Kidney (tissue), 14 donors: ENCODE measurements around the gene CTNNA2. TPM values are rescaled to one million over a fixed set of nuclear protein-coding genes. Genes with fewer than 3 reads are reported as not detected.

ENCODE experiments used
- DNase-seq, 5 donors: peaks; one replicate each; pipeline ENCODE4 v3.0.0-alpha.2; 2013 to 2020
- FAIRE-seq: peaks from 2 replicates; lab custom pipeline; 2012; peaks lifted over from hg19 to GRCh38; lab: Jason Lieb, UNC
- H3K27ac ChIP-seq, 2 donors: one replicate each; pipeline ENCODE4 v1.7.0; 2013; ENCODE audit warnings: low read depth in 2 of 2, low read length in 2 of 2, inconsistent platforms in 1 of 2
- H3K27me3 ChIP-seq: one replicate; pipeline ENCODE4 v1.7.1; 2013; ENCODE audit warnings: low read length, inconsistent platforms; ENCODE audit not compliant: control insufficient read depth, insufficient read depth
- H3K36me3 ChIP-seq, 3 donors: one replicate each; pipeline versions ENCODE4 v1.7.0 to v1.7.1; 2013; ENCODE audit warnings: low read length in 3 of 3, control low read depth in 1 of 3, inconsistent platforms in 1 of 3; ENCODE audit not compliant: insufficient read depth in 3 of 3, control insufficient read depth in 2 of 3
- H3K4me1 ChIP-seq, 3 donors: one replicate each; pipeline versions ENCODE4 v1.7.0 to v1.7.1; 2013; ENCODE audit warnings: low read length in 3 of 3, inconsistent platforms in 1 of 3, low read depth in 1 of 3; ENCODE audit not compliant: control insufficient read depth in 2 of 3, insufficient read depth in 2 of 3
- H3K4me3 ChIP-seq, 3 donors: one replicate each; pipeline versions ENCODE4 v1.7.0 to v1.8.1; 2013; ENCODE audit warnings: low read length in 3 of 3, control low read depth in 1 of 3, inconsistent platforms in 1 of 3
- H3K9ac ChIP-seq, 3 donors: one replicate each; pipeline versions ENCODE4 v1.7.0 to v1.7.1; 2013; ENCODE audit warnings: low read length in 3 of 3, control low read depth in 1 of 3, inconsistent platforms in 1 of 3
- H3K9me3 ChIP-seq, 3 donors: one replicate each; pipeline versions ENCODE4 v1.7.0 to v1.7.1; 2013; ENCODE audit warnings: low read length in 3 of 3, control low read depth in 1 of 3, inconsistent platforms in 1 of 3; ENCODE audit not compliant: control insufficient read depth in 2 of 3, insufficient read depth in 1 of 3
- CTCF ChIP-seq: IDR thresholded peaks from 3 replicates; pipeline ENCODE4 v1.5.1; 2012; ENCODE audit warnings: mild to moderate bottlenecking, moderate library complexity, borderline replicate concordance; ENCODE audit not compliant: insufficient read depth; ENCODE audit errors: extremely low read depth
- intact Hi-C: fragments of 100-400 bp; cut with DNase I; formaldehyde crosslinking; loops from one replicate; pipeline ENCODE4 v1.11.1; 2022
- polyA plus RNA-seq: library from polyadenylated mRNA; stranded (reverse); fragments of 350-450 nt; fragmentation: Illumina TruSeq; extraction: RNeasy Lipid Tissue Mini Kit (QIAGEN cat#74804); gene quantifications from one replicate; pipeline ENCODE4 v1.2.3, GENCODE V29; 2014; ENCODE audit warnings: low read depth, low replicate concordance; ENCODE audit not compliant: insufficient read depth
- total RNA-seq: library from RNA; stranded (reverse); fragmentation: NEBNext Ultra II Directional; extraction: Animal tissue kit (Norgen Biotek cat#: 25700); gene quantifications from one replicate; pipeline ENCODE4 v1.2.1, GENCODE V29; 2021
- donor health status: control.
- donor health status: control.
- donor health status: control.
- donor health status: control.
- donor health status: control.
- donor health status: DM: yes; HTN: yes; CAD: no.
- donor health status: Normal renal cell carcinoma (clear cell type).

Gene CTNNA2
- total and polyA plus RNA-seq, 2 donors from 2014 or later = 0.47 TPM; not detected in 1

GRCh38 chr2:80527119-80527518, 1014.3 kb downstream of the CTNNA2 start:
- H3K27me3 ChIP-seq = no peaks in the 10 kb centered on the region
- H3K9ac ChIP-seq = no peak overlapping the region
- no peaks in the 10 kb centered on the region for H3K9me3 ChIP-seq
- H3K4me1 ChIP-seq = no peaks in the 10 kb centered on the region
- FAIRE-seq = no peak
- no peaks in the 10 kb centered on the region for H3K36me3 ChIP-seq
- DNase-seq = no peak
- TF ChIP-seq CTCF = no peak
- H3K4me3 ChIP-seq = no peak overlapping the region
- H3K27ac ChIP-seq = no peak overlapping the region
- intact Hi-C loops = no loop called here

- DNase-seq (no peak), FAIRE-seq (no peak)
- Histone ChIP-seq H3K9me3 (no peaks in the 10 kb centered on the region), H3K4me3 (no peak overlapping the region), H3K36me3 (no peaks in the 10 kb centered on the region), H3K27ac (no peak overlapping the region), H3K9ac (no peak overlapping the region), H3K27me3 (no peaks in the 10 kb centered on the region), H3K4me1 (no peaks in the 10 kb centered on the region)
- no peak for TF ChIP-seq CTCF
- intact Hi-C loops = no loop called here
Observed at GRCh38 chr2:80529466-80530165, 1016.8 kb downstream of the CTNNA2 start.

- Histone ChIP-seq H3K9me3 (no peaks in the 10 kb centered on the region), H3K27ac (no peak overlapping the region), H3K36me3 (no peaks in the 10 kb centered on the region), H3K9ac (no peak overlapping the region), H3K4me3 (no peak overlapping the region), H3K27me3 (no peaks in the 10 kb centered on the region), H3K4me1 (no peaks in the 10 kb centered on the region)
- intact Hi-C loops = no loop called here
- DNase-seq (no peak), FAIRE-seq (no peak)
- TF ChIP-seq CTCF = no peak
Observed at GRCh38 chr2:80530442-80531064, 1017.7 kb downstream of the CTNNA2 start.
